ENCODE measurements around the gene OXGR1. TPM values are rescaled to one million over a fixed set of nuclear protein-coding genes. Genes with fewer than 3 reads are reported as not detected.

Gene OXGR1
- total and polyA plus RNA-seq, 9 of the 15 experiments (the other 6 are each of a cell fraction or from before 2014, with no cell fraction given) = 0.03 TPM; not detected in 8

DNA sequence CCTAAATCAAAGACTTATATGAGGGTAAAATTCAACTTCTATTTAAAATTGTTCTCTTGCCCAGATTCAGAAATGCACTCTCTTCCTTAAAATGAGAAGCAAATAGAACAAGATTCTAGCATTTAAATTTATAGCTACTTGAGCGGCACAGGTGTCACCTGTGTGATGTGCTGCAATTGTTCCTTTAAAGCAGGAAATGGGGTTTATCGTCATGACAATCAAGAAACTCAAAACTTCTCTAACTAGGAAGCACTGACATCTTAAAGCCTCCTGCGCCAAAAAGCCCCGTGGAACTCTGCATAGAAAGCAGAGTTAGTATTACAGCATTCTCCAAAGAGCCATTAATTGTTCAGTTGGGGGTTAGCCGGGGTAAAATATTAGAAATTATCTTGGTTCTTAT, 2.6 kb upstream of the OXGR1 start (continued):
- TF ChIP-seq DMBX1 (CRISPR knock-in tag; IDR thresholded peaks at IDR 0.05; ENCODE audit: borderline replicate concordance) (no peak), BHLHE40 (IDR thresholded peaks at IDR 0.05; ENCODE audit: low read length) (no peak)

DNA sequence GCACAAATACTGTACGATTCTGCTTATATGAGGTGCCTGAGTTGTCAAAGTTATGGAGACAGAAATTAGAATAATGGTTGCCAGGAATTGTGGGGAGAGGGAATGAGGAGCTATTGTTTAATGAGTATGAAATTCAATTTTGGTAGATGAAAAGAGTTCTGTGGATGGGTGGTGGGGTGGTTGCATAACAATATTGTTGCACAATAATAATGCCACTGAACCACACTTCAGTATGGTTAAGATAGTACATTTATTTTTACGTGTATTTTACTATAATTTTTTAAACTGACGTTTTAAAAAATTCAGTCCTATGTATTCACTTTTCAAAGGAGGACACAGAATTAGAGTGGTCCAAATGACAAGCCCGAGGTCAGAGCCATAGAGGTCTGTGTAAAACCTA, 1.8 kb upstream of the OXGR1 start:
- no peaks in the 10 kb centered on the region for H3K36me3 ChIP-seq (ENCODE audit: control insufficient read depth, insufficient read depth, low read length)
- intact Hi-C loops (cut with micrococcal nuclease) = no loop called here
- FAIRE-seq (no peak), DNase-seq (ENCODE audit: extremely low read depth in 1 of 4, low spot score in 3 of 4) (no peak), ATAC-seq (no peak)
- WGBS (ENCODE audit: insufficient coverage, low coverage, missing lambda C conversion rate) = 2% methylated on average over 4 of the region's 4 CpGs
- H3K9ac ChIP-seq (ENCODE audit: insufficient read depth in 1 of 2, low read depth in 2 of 2, low read length in 2 of 2) = no peak overlapping the region
- TF ChIP-seq CEBPG (CRISPR knock-in tag; IDR thresholded peaks at IDR 0.05) (no peak), CEBPG (tag; conservative IDR thresholded peaks at IDR 0.05 in 1 of 2, IDR thresholded peaks at IDR 0.05 in 1 of 2) (peak in 1 of 2 experiments; percentile 43; a peak in 1 of 4 replicates), BRCA1 (IDR thresholded peaks at IDR 0.05) (no peak), BRCA1 (CRISPR knock-in tag; IDR thresholded peaks at IDR 0.05) (no peak), POU5F1 (IDR thresholded peaks at IDR 0.05; ENCODE audit: borderline replicate concordance, low read depth, low read length, partially characterized antibody) (no peak), CEBPB (tag; IDR thresholded peaks at IDR 0.05) (0 out of 2 replicates have a peak, but pooled peaks have one; percentile 45), ZNF212 (CRISPR knock-in tag; IDR thresholded peaks at IDR 0.05) (no peak)
- TF ChIP-seq, protein P1, sequence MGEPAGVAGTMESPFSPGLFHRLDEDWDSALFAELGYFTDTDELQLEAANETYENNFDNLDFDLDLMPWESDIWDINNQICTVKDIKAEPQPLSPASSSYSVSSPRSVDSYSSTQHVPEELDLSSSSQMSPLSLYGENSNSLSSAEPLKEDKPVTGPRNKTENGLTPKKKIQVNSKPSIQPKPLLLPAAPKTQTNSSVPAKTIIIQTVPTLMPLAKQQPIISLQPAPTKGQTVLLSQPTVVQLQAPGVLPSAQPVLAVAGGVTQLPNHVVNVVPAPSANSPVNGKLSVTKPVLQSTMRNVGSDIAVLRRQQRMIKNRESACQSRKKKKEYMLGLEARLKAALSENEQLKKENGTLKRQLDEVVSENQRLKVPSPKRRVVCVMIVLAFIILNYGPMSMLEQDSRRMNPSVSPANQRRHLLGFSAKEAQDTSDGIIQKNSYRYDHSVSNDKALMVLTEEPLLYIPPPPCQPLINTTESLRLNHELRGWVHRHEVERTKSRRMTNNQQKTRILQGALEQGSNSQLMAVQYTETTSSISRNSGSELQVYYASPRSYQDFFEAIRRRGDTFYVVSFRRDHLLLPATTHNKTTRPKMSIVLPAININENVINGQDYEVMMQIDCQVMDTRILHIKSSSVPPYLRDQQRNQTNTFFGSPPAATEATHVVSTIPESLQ (CRISPR knock-in tag; IDR thresholded peaks at IDR 0.05) = no peak
- H3K4me2 ChIP-seq (ENCODE audit: insufficient read depth, low read length) = no peak overlapping the region
- CTCF ChIA-PET (ENCODE audit: low intra/inter-chr PET ratio) = no interaction called here
- no peaks in the 10 kb centered on the region for H4K20me1 ChIP-seq (replicated peaks; ENCODE audit: control insufficient read depth, insufficient read depth, low read length)
- no peaks in the 10 kb centered on the region for H3K9me3 ChIP-seq (replicated peaks; ENCODE audit: control insufficient read depth, insufficient read depth, low read depth, low read length)
- BruUV-seq (replicated peaks) = no TSS peak
- no peak overlapping the region for H3K27ac ChIP-seq (ENCODE audit: extremely low read depth, low read depth, low read length)
- in situ Hi-C loops (cut with MboI) = no loop called here
- H3K79me2 ChIP-seq (ENCODE audit: control insufficient read depth, insufficient read depth, low read length) = no peaks in the 10 kb centered on the region
- H3K4me3 ChIP-seq = no peak overlapping the region
- H3K27me3 ChIP-seq (ENCODE audit: control insufficient read depth in 2 of 2, insufficient read depth in 2 of 2, low read length in 2 of 2) = peaks cover 2 to 20% of the 10 kb centered on the region in 2 experiments; a peak in 3 of 5 replicates
- POLR2A ChIA-PET = no interaction called here
- H3K9me1 ChIP-seq (ENCODE audit: control insufficient read depth, insufficient read depth, low read length) = no peaks in the 10 kb centered on the region
- peaks cover 0 to 7% of the 10 kb centered on the region in 2 experiments; a peak in 1 of 5 replicates for H3K4me1 ChIP-seq (replicated peaks in 1 of 2; ENCODE audit: control insufficient read depth in 2 of 2, insufficient read depth in 2 of 2, low read length in 2 of 2)
- no peak overlapping the region for H2AFZ ChIP-seq (ENCODE audit: low read depth, low read length)

All from K562 (cell line).